ENCODE data around the gene PPFIBP1.

The PPFIBP1 gene

GRCh38 chr12:27511031-27511722, 12.8 kb upstream of the PPFIBP1 start:
- peak; percentile 47 for DNase-seq (ENCODE audit: low read depth)
- no peak overlapping the region for H3K4me3 ChIP-seq (ENCODE audit: low read depth, low read length)

GRCh38 chr12:27511723-27512045, 12.3 kb upstream of the PPFIBP1 start:
- no peak for DNase-seq (ENCODE audit: low read depth)

DNA sequence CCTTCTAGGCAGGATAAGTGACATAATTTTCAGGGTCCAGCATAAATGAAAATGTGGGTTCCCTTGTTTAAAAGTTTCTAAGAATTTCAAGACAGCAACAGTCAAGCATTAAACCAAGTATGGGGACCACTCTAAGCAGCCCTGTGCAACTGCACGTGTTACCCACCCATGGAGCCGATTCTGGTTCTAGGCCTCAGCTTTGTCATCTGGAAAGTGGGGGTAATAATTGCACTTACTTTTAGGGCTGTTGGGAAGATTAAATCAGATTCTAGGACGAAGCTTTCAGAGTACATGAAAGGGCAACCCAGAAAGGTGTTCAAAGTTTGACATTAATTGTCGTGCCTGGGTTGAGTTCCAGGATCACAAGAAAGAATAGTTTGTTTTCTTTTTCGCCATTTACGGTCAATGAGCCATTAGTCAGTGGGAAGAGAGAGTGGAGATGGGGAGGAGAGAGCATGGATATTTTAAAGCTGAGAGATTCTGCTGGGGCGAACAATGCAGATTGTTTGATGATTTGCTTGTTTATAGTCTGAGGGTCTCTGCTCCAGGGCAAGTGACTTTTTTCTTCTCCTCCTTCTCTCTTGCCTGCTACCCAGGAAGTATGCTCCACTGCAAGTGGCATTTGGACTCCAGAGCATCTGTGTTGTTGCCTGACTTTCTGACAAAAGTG, 10.7 kb upstream of the PPFIBP1 start:
- DNase-seq (ENCODE audit: low read depth) = no peak
- H3K4me3 ChIP-seq (ENCODE audit: low read depth, low read length) = no peak overlapping the region

More at GRCh38 chr12:27511723-27512045, 12.3 kb upstream of the PPFIBP1 start:
- no peak overlapping the region for H3K4me3 ChIP-seq (ENCODE audit: low read depth, low read length)

DNA sequence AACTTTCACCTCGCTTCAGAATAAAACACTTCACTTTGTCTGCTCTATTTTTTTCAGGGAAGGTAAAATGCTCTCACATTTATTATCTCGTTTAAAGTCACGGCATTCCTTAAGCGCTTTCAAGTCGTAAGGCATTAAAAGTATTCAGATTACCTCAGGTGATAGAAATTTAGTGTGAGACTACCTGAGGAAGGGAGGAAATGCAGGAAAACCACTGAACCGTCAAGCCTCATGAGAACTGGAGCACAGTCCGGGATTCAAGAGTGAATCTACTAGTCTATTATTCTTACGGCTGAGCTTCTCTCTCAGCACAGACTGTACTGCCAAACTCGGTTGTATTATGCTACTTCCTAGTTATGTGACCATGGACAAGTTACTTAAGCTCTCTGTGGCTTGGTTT, 8.3 kb upstream of the PPFIBP1 start:
- DNase-seq (ENCODE audit: low read depth) = no peak
- H3K4me3 ChIP-seq (ENCODE audit: low read depth, low read length) = no peak overlapping the region

DNA sequence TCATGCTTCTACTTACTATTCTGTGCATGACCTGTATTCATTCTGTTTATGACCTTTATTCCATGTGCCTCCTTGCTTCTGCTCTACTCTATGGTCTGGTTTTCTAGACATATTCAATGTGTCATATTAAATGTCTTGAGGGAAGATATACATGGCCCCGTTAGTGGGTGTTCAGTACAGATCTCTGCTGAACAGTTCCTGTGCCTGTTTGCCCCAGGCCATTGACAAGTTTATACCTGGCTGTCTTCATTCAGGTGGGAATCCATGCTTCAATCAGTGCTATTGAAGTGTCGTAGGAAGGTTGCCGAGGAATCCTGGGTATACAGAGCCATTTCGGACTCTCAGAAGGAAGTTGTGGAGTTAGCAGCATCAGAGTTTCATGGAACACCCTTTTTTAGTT, 7.4 kb upstream of the PPFIBP1 start:
- DNase-seq (ENCODE audit: low read depth) = no peak
- H3K4me3 ChIP-seq (ENCODE audit: low read depth, low read length) = no peak overlapping the region

GRCh38 chr12:27517546-27517945, 6.5 kb upstream of the PPFIBP1 start:
- no peak overlapping the region for H3K4me3 ChIP-seq (ENCODE audit: low read depth, low read length)
- DNase-seq (ENCODE audit: low read depth) = no peak

DNA sequence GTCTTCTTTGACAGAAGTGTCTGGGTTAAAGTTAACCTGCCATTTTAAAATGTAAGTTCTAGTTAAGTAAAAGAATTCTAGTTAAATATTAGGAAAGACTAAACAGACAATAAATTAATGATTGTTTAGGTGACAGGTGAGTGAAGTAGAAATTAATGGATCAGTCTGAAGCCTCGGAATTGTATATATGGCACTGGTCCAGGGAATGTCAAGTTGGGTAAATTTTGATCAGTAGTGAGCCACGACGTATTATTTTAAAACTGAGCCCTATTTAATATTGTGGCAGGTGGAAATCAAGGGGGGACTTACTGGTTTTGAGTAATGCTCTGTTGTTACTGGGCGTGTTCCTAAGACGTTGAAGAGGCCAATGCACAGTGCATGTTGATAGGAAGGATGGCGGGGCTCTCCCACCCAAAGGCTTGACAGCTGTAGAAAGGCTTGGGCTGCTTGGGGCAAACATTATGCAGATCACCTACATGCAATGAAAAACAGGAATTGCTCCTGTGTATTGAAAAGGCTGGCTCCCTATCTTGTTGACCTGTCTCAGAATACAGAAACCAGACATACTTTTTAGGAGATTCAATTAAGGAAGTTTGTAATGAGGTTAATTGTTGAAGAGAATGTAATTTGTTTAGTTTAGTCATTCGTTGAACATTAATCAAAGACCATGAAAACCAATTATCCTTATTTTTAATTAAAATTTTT, 5.9 kb upstream of the PPFIBP1 start:
- no peak for DNase-seq (ENCODE audit: low read depth)
- H3K4me3 ChIP-seq (ENCODE audit: low read depth, low read length) = no peak overlapping the region

GRCh38 chr12:27521066-27521465, 2.9 kb upstream of the PPFIBP1 start:
- no peak for DNase-seq (ENCODE audit: low read depth)
- H3K4me3 ChIP-seq (ENCODE audit: low read depth, low read length) = no peak overlapping the region

DNA sequence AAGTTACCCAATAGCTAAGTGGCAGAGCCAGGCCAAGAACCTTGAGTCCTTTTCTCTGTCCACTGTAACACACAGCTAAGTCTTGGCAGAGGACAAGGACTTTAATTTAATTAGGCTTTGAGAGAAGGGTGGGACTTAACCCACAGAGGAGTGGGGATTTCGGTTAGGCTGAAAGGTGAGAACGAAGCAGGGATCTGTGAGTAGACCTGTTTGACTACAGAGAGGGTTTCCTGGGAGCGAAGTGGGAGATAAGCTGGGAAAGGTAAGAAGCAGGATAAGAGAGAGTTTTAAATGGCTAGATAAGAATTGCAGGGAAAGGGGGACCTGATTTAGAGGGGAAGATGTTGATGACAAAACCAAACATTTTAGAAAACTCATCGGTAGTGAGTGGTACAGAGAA, 2.0 kb upstream of the PPFIBP1 start:
- H3K4me3 ChIP-seq (ENCODE audit: low read depth, low read length) = no peak overlapping the region
- DNase-seq (ENCODE audit: low read depth) = no peak

GRCh38 chr12:27523305-27523641, 733 bp upstream of the PPFIBP1 start:
- DNase-seq (ENCODE audit: low read depth) = no peak
- H3K4me3 ChIP-seq (ENCODE audit: low read depth, low read length) = peak overlapping the region; percentile 82

- H3K4me3 ChIP-seq (ENCODE audit: low read depth, low read length) = peak overlapping the region; percentile 82
- DNase-seq (ENCODE audit: low read depth) = no peak
These were observed 459 bp downstream of the PPFIBP1 start for GRCh38 chr12:27524494-27524835.

DNA sequence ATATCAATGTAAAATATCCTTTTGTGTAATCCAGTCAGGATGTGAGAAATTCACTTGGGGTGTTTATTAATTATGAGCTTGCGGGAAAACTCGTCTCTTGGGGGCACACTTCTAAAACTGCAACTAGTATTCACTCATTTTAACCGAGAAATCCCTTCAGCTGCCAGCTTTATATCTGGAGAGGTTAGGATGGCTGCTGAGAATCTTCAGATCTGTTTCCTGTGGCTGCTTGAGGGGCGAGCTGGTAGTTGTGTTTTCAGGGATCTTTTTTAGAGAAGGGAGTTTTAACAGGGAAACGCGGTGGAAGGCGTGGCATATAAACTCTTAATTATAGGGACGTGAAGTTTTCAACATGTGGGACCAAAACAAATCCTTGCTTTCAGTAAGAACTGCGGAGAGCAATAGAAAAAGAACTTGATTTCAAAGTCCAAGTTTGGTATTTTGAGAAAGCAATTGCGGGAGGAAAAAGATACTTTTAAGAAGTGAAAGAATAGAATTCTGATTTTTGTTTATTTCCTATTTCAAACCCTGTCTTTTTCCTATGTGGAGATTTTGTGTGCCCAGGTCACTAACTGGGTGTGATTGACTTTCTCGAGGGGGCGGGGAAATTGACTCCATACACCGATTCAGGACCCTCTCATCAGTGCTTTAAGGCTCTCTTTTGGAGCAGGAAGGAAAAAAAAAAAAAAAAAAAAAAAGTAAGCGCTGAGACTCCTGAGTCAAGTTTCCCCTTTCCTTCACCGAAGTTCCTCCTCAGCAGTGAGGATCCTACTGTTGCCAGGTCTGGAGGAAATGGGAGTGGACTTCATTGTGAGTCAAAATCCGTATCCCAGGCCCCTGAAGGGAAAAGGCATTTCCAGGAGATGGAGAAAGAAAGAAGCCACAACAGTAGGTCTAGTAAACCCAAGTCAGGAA, 1.1 kb downstream of the PPFIBP1 start:
- peak; percentile 64 for DNase-seq (ENCODE audit: low read depth)

DNA sequence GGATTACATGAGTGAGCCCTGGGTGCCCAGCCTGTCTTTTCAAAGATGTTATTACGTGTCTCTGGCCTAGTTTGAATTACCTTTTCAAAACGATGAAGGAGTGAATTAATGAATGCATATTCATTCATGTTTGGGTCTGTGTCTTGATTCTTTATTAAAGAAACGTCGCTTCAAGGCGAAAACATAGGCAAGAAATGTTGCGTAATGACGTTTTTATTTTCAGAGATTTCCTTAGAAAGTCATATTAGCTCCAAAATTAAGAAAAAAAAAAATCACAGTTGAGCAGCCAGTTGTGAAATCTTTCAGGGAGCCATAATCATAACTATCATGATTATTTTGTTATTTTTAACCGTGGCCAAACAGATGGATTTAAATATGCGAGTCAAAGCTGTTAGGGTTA, 3.5 kb downstream of the PPFIBP1 start:
- H3K4me3 ChIP-seq (ENCODE audit: low read depth, low read length) = no peak overlapping the region

More for the DNA sequence above, 1.1 kb downstream of the PPFIBP1 start:
- peak overlapping the region; percentile 82 for H3K4me3 ChIP-seq (ENCODE audit: low read depth, low read length)

DNA sequence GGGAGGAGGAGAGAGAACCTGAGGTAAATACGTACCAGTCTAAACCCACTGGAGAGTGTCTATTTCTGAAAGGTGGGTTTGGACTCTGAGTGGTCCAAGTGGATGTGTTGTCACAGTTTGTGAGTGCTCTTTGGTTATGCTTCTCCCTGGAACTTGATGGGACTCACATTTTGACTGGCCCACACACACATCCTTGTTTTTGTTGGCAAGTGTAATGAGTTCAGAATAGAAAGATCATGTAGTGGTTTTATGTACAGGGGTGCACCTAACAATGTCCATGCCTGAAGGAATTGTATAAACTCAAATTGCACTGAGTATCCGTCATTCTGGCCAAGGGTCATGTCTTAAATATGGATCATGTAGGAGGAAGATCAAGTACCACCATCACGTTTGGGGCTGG, 4.8 kb downstream of the PPFIBP1 start:
- DNase-seq (ENCODE audit: low read depth) = no peak
- no peak overlapping the region for H3K4me3 ChIP-seq (ENCODE audit: low read depth, low read length)

More for the DNA sequence above, 3.5 kb downstream of the PPFIBP1 start:
- no peak for DNase-seq (ENCODE audit: low read depth)

- no peak overlapping the region for H3K4me3 ChIP-seq (ENCODE audit: low read depth, low read length)
These were observed 6.3 kb downstream of the PPFIBP1 start for GRCh38 chr12:27530157-27530922.

DNA sequence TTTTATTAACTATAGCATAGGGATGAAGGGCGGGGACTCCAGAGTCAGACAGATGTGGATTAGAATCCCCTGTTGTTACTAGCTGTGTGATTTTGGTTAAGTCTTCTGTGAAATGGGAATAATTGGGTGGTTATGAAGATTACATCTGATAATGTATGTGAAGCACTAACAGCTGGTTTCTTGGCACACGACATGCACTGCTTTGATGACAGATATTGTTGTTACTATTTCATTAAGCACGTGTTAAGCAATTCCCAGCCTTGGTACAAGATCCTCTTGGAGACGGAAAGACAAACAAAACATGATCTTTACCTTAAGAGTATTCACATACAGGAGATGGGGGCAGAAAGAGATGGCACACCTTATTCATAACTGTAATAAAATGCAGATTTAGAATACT, 7.9 kb downstream of the PPFIBP1 start:
- H3K4me3 ChIP-seq (ENCODE audit: low read depth, low read length) = no peak overlapping the region
- DNase-seq (ENCODE audit: low read depth) = no peak

More at GRCh38 chr12:27530157-27530922, 6.3 kb downstream of the PPFIBP1 start:
- DNase-seq (ENCODE audit: low read depth) = no peak

GRCh38 chr12:27534060-27534764, 10.2 kb downstream of the PPFIBP1 start:
- DNase-seq (ENCODE audit: low read depth) = no peak
- H3K4me3 ChIP-seq (ENCODE audit: low read depth, low read length) = no peak overlapping the region

DNA sequence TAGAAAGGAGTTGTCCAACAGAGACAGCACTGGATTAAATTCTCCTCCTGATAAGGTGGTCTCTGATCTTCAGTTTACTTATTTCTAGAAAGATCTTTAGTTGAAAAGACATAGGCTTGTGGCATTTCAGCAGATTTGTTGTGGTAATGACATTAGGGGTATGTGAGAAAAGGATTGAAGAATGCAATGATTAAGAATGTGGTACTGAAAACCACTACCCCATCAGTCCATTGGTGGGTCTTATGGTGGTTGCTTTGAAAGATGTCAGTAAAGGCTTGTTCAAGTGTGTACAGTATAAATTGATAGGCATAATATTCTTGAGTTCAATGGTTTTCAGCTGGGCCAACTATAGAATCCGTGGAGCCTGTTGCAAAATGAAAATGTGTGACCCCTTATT, 10.8 kb downstream of the PPFIBP1 start:
- DNase-seq (ENCODE audit: low read depth) = no peak
- H3K4me3 ChIP-seq (ENCODE audit: low read depth, low read length) = no peak overlapping the region

GRCh38 chr12:27535318-27535717, 11.3 kb downstream of the PPFIBP1 start:
- H3K4me3 ChIP-seq (ENCODE audit: low read depth, low read length) = no peak overlapping the region
- no peak for DNase-seq (ENCODE audit: low read depth)
